GM20000 (cell line): ENCODE data around the gene PAX2.

Experiments used
- DNase-seq: peaks from one replicate; pipeline ENCODE4 v3.0.0; 2012; ENCODE audit warnings: low spot score
- CTCF ChIP-seq: IDR thresholded peaks from 2 replicates; pipeline ENCODE4 v1.5.1; 2012; ENCODE audit warnings: mild to moderate bottlenecking, control low read depth; ENCODE audit errors: extremely low read depth, missing control alignments

Gene PAX2

GRCh38 chr10:100829933-100830727 lies 84.7 kb downstream of the PAX2 start:
- TF ChIP-seq CTCF, result no peak
- peak; percentile 56 for DNase-seq

- no peak for DNase-seq
- TF ChIP-seq CTCF, result no peak
Measured at GRCh38 chr10:100830728-100831111, 85.3 kb downstream of the PAX2 start.

GRCh38 chr10:100831742-100832141 lies 86.4 kb downstream of the PAX2 start:
- no peak for DNase-seq
- no peak for TF ChIP-seq CTCF

- DNase-seq, result no peak
- TF ChIP-seq CTCF, result no peak
Measured at GRCh38 chr10:100835810-100836209, 90.4 kb downstream of the PAX2 start.

GRCh38 chr10:100836891-100837290 lies 91.5 kb downstream of the PAX2 start:
- TF ChIP-seq CTCF, result no peak
- DNase-seq, result no peak

GRCh38 chr10:100837300-100837699 lies 91.9 kb downstream of the PAX2 start:
- no peak for TF ChIP-seq CTCF
- DNase-seq, result no peak

- DNase-seq, result no peak
- no peak for TF ChIP-seq CTCF
Measured at GRCh38 chr10:100838986-100839385, 93.6 kb downstream of the PAX2 start.
